RPMI8226 (cell line): ENCODE data around the gene BEGAIN.

ENCODE experiments used
- DNase-seq: peaks from one replicate; pipeline ENCODE4 v3.0.0-alpha.2; 2015

The BEGAIN gene

GRCh38 chr14:100615736-100616695 is 28.8 kb upstream of the BEGAIN start:
- DNase-seq, result no peak

GRCh38 chr14:100614803-100615202 is 27.6 kb upstream of the BEGAIN start:
- no peak for DNase-seq

GRCh38 chr14:100612986-100613385 is 25.8 kb upstream of the BEGAIN start:
- no peak for DNase-seq

GRCh38 chr14:100611811-100612480 is 24.7 kb upstream of the BEGAIN start:
- DNase-seq, result no peak

DNA sequence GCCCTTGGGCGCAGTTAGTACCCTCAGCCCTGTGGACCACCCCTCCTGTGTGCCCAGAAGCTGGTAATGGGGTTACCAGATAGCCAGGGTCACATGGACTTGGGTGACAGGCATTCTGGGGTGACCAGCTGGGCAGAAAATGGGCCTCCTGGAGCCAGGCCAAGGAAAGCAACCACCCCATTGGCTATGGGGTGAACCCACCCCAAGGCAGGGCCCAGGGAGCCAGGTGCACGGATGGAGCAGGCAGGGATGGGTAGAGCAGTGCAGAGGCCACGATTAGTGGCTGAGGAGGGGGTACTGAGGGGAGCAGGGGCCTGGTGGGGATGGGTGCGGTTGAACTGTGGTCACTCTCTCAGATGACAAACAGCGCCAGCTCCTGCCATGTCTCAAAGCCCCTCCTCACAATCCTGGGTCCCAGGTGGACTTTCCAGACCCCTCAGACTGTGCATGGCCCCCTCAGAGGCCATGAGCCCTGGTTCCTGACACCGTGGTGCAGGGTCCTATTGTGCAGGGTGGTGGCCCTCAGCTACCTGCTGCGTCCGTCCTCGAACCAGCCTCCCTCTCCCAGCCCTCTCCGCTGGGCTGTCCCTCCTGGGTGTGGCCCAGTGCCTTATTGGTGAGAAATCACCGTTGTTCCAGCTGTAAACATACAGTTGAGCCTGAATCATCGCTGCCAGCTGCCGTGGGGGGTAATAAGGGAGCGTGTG is 23.4 kb upstream of the BEGAIN start:
- peak; percentile 16 for DNase-seq

DNA sequence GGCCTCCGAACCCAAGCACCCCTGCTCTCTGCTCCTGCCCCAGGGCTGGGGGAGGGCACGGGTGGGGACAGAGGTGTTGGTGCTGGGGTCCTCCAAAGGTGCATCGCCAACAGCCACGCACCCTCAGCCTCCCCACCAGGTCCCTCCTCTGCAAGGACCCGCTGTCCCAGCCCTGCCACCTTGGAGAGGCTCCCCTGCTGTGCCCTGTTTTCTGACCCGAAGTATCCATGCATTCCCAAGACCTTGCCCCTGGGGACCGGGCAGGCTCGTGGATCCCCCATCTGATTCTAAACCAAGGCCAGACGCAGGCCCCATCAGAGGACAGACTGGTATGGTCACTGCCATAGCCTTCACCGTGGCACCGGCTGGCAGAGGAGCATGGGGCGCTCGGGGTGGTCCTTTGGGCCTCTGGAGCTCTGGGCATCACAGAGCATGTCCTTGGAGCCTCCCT is 22.7 kb upstream of the BEGAIN start:
- DNase-seq, result no peak

DNA sequence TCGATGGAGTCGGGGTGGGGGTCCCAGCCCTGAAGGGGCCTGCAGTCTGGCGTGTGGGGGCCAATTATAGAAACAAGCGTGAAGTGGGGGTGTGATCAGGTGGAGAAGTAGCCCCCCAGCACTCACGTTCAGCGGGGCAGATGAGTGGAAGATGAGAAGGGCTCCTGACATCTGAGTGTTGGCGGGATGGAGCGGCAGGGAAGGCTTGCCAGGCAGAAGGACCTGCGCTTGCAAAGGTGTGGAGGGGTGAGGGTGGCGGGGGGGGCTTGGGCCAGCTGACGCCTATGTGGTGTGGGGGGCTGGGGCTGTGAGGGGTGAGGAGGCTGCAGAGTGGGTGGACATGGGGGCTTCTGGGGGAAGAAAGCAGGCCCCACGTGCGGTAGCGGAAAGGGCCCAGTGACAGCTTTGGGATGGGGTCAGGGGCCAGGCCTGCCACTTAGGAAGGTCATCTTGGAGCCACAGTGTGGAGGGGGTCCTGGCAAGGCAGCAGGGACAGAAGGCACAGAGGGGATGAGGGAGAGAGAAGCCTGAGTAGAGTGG is 22.2 kb upstream of the BEGAIN start:
- no peak for DNase-seq

- no peak for DNase-seq
Observed at GRCh38 chr14:100608586-100609330, 21.5 kb upstream of the BEGAIN start.

- DNase-seq, result no peak
Observed at GRCh38 chr14:100608064-100608463, 20.8 kb upstream of the BEGAIN start.

DNA sequence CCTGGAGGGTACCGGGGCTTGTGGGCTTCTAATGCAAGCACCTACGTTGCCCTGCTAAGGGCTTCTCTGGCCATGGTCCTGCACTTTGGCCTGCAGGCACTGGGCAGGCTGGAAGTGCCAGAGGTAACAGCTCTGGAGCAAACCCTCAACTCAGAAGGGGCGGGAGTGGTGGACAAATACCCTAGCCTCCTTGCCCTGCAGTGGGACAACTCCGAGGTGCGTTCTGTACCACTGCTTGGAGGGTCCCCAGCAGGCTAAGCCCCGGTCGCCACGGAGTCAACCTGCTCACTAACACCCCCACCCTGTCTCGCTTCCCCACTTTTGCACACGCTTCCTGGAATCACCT is 20.4 kb upstream of the BEGAIN start:
- no peak for DNase-seq

DNA sequence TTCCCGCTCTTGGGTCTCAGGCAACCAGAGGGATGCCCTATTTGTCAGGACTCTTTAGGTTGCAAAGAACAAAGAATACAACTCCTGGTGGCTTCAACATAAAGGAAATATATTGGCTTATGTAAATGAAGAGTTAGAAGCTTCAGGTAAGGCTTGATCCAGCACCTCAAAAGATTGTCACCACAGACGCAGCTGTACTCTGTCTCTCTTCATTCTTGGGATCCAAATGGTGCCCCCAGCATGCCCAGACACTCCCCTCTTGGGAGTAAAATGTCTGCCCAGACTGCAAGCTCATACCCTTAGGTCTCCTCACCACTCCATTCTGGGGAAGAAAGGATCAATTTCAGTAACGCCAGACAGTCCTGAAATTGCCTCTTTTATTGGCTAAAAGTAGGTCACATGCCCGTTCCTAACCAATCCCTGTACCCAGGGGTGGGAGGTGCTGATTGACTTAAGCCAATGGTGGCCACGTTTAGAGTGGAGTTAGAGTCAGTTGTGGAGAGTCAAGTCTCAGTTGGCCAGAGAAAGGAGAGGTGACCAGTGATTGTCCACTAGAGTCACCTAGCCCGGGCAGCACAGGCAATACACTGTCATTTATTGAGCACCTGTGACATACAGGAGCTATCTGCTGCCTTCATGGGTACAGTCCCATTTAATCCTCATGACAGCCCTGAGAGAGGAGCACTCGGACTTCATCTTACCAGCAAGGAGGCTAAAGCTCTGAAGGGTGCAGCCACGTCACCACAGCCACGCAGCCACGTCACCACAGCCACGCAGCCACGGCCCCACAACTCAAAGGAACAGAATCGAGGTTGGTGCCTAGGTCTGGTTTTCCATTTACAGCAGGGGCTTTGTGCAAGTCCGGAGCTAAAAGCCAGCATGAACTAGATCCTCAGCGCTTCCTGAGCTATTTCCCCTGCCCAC is 19.7 kb upstream of the BEGAIN start:
- no peak for DNase-seq

GRCh38 chr14:100605706-100606686 is 18.8 kb upstream of the BEGAIN start:
- no peak for DNase-seq

DNA sequence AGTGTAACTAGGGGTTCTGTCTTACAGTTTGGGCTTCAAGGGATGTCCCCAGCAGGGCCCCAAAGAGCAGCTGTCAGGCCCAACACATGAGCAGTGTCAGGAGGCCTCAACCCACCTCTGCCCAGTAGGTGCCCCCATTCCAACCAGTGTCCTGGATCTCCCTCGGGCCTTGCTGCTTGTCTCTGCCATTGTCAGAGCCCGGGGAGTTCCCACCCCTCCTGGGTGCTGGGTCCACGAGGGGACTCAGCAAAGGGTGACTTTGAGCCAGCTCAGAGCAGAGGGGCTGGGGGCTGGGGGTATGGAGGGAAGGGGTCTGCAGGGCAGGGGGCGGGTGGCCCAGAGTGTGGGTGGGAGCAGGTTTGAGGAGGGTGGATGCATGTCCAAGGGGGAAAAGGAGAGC is 18.0 kb upstream of the BEGAIN start:
- no peak for DNase-seq

GRCh38 chr14:100604709-100605108 is 17.5 kb upstream of the BEGAIN start:
- no peak for DNase-seq

DNA sequence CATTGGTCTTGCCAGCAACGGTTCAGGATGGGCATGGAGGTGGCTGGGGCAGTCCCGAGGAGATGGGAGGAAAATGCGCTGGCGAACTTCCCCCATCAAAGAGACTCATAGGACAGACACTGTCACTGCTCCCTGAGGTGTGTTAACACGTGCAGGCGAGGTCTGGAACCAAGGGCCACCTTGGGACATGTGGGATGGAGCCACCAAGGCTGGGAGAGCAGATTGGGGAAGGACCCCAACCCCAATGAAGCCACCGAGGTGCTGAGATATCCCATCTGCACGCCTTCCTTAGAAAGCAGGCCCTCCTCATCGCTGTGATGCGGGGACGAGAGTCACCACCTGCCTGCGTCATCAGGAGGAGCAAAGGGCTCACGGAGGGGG is 16.9 kb upstream of the BEGAIN start:
- DNase-seq, result no peak

- DNase-seq, result no peak
Observed at GRCh38 chr14:100603341-100604120, 16.3 kb upstream of the BEGAIN start.

DNA sequence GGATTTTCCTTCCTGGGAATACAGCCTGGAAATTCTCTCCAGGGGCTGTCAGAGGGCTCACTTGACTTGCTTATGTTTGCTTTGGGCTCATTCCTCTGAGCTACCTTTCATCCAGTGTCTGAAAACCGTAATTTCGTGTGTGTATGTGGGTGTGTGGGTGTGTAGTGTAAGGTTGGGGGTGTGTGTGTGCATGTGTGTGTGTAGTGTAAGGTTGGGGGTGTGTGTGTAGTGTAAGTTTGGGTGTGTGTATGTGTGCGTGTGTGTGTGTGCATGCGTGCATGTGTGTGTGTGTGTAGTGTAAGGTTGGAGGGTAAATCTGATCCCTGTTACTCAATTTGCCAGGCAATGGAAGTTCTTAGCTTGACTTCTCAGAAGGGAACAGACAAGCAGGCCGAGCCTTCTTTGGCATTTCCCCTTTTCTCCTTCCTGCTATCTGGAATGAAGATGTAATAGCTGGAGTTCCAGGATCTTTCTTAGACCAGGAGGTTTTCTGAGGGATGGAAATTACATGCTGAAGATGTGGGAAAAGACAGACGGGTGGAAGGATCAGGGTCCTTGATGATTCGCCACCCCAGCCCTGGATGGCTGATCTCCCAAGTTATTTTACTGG is 15.5 kb upstream of the BEGAIN start:
- no peak for DNase-seq

DNA sequence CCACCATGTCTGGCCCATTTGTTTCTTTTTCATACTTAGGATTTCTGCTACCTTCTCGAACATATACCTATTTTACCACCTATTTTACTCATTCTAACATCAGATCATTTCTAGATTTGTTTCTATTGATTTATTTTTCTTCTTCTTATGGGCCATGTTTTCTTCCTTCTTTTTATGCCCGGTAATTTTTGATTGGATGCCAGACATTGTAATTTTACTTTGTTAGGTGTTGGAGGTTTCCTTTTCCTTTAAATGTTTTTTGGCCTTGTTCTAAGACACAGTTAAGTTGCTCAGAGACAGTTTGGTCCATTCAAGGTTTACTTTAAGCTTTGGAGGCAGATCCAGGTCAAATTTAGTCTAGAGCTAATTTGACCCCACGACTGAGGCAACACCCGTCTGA is 14.7 kb upstream of the BEGAIN start:
- DNase-seq, result no peak

DNA sequence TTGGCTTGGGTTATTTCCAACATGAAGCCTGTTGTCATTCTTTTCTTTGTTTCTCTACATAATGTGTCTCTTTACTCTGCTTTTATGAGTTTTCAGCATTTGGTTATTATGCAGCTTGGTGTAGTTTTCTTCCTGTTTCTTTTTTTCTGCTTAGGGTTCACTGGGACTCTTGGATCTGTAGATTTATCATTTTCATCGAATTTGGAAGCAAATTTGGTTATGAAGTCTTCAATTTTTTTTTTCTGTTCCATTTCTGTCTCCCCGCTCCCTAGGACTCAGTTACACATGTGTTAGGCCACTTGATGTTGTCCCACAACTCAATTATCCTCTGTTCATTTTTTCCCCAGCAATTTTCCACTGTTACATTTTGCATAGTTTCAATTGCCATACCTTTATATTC is 13.8 kb upstream of the BEGAIN start:
- DNase-seq, result no peak
